GM12864 (cell line): ENCODE data around the gene HSPE1.
"Not testable (repeated sequence)": the region's sequence is repeated elsewhere in the genome, so short reads cannot be mapped to it uniquely, and the experiment has no call there.

Experiments
- DNase-seq: peaks from one replicate; pipeline ENCODE4 v3.0.0-alpha.2; 2011; ENCODE audit warnings: low read depth
- H3K4me3 ChIP-seq: 2 replicates; pipeline ENCODE4 v1.5.1; 2011; ENCODE audit warnings: mild to moderate bottlenecking, low read depth, low read length, control low read depth
- CTCF ChIP-seq: IDR thresholded peaks from 2 replicates; pipeline ENCODE4 v1.5.1; 2011; ENCODE audit warnings: low read depth, mild to moderate bottlenecking, moderate library complexity, low read length, control low read depth, inconsistent platforms; ENCODE audit errors: missing control alignments

The HSPE1 gene

GRCh38 chr2:197539734-197540133 lies 39.6 kb downstream of the HSPE1 start:
- no peak for DNase-seq
- no peak for TF ChIP-seq CTCF
- H3K4me3 ChIP-seq: no peak overlapping the region

- no peak for DNase-seq
- no peak for TF ChIP-seq CTCF
- H3K4me3 ChIP-seq: no peak overlapping the region
Measured at GRCh38 chr2:197543206-197543605, 43.0 kb downstream of the HSPE1 start.

GRCh38 chr2:197547163-197547900 lies 47.2 kb downstream of the HSPE1 start:
- TF ChIP-seq CTCF: no peak
- no peak overlapping the region for H3K4me3 ChIP-seq
- DNase-seq: no peak

- no peak for DNase-seq
- TF ChIP-seq CTCF: no peak
- H3K4me3 ChIP-seq: no peak overlapping the region
Measured at GRCh38 chr2:197548582-197548981, 48.4 kb downstream of the HSPE1 start.

GRCh38 chr2:197551260-197551659 lies 51.1 kb downstream of the HSPE1 start:
- H3K4me3 ChIP-seq, DNase-seq: not testable (repeated sequence)
